NCI-H82 (cell line): ENCODE measurements around the gene CHID1.

Experiments used
- DNase-seq: peaks from one replicate; lab custom pipeline; 2025; lab: John Stamatoyannopoulos, UW

CHID1 gene

DNA sequence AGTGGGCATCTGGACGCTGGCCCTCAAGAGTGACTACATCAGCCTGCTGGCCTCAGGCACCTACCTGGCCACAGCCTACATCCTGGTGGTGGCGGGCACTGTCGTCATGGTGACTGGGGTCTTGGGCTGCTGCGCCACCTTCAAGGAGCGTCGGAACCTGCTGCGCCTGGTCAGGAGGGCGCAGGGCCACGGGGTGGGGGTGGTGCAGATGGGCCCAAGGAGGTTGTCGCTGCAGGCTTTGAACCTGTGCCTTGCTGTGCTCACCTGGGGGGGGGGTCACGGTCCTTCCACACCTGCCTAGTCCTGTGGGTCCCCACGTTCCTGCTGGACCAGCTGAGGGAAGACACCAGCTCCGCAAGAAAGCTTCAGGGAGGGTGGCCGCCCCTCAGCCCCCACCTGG is 74.3 kb downstream of the CHID1 start:
- no peak for DNase-seq

- no peak for DNase-seq
These were observed 76.0 kb downstream of the CHID1 start for GRCh38 chr11:834371-835316.

- DNase-seq, result peak; percentile 45
These were observed 76.7 kb downstream of the CHID1 start for GRCh38 chr11:833849-834311.

GRCh38 chr11:833114-833791 is 77.4 kb downstream of the CHID1 start:
- DNase-seq, result peak; percentile 48

- peak; percentile 76 for DNase-seq
These were observed 78.0 kb downstream of the CHID1 start, which contains the start of gene CD151 for GRCh38 chr11:832529-833113. Gene CD151, plus strand, starts transcription at chr11:832952. Its CDS starts 3,118 bp downstream, at chr11:836070.

- DNase-seq, result no peak
These were observed 78.6 kb downstream of the CHID1 start for GRCh38 chr11:831961-832528.

- peak; percentile 43 for DNase-seq
These were observed 79.3 kb downstream of the CHID1 start for GRCh38 chr11:831118-831864.

- DNase-seq, result peak; percentile 94
These were observed 80.1 kb downstream of the CHID1 start for GRCh38 chr11:830295-831117.

- DNase-seq, result no peak
These were observed 80.7 kb downstream of the CHID1 start for GRCh38 chr11:829847-830294.

- no peak for DNase-seq
These were observed 81.3 kb downstream of the CHID1 start for GRCh38 chr11:829176-829846.

GRCh38 chr11:828506-829175 is 82.0 kb downstream of the CHID1 start:
- no peak for DNase-seq

GRCh38 chr11:827897-828192 is 82.8 kb downstream of the CHID1 start, which contains the start of gene CRACR2B:
Gene CRACR2B, plus strand, starts transcription at chr11:827919. Its CDS starts 689 bp downstream, at chr11:828608.
- no peak for DNase-seq

DNA sequence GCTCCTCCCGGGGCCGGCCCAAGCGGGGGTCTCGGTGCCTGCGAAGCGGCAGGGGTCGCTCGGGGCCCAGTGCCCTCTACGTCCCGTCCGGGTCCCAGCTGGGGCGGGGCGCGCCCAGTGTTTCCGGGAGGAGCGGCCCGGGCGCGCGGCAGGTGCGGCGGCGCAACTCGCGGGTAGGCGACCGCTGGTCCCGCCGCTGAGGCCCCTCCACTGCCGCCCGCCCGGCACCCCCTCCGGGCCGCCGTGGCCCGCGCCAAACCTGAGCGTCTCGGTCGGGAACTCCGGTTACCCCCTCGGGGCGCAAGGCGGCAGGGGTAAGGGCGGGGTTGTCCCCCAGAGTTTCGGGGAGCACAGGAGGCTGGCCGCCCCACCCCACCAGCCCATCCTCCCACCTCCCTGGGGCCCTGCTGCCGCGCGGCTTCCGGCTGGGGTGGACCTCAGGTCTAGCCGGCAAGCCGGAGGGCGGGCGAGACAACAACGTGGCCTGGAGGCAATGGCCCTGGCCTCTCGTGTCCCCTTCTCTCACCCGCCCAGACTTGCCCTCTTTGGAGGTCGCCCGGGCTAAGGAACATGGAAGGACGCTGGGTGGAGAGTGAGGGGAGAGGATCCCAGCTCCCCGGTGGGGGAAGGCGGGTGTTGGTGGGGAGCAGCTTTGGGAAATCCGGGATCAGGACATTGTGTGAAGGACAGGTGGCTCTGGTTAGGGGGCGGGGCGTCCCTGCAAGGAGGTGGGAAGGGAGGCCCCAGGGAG is 83.3 kb downstream of the CHID1 start:
- peak; percentile 63 for DNase-seq

DNA sequence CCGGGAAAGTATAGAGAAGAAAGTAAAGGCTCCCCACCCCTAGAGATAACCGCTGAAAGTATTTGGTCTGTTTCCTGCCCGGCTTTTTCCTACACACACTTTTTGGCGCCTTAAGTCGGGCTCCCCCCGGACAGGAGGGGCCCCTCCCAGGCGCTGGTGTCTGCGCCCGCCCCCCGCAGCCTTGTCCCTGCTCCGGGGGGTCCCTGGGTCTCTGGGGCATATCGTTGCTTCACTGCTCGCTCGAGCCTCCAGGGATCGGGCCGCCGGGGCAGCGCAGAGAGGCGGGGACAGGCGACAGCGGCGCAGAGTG is 83.8 kb downstream of the CHID1 start:
- DNase-seq, result no peak

- DNase-seq, result no peak
These were observed 84.4 kb downstream of the CHID1 start for GRCh38 chr11:826227-826621.

- DNase-seq, result no peak
These were observed 85.0 kb downstream of the CHID1 start for GRCh38 chr11:825366-826226.

DNA sequence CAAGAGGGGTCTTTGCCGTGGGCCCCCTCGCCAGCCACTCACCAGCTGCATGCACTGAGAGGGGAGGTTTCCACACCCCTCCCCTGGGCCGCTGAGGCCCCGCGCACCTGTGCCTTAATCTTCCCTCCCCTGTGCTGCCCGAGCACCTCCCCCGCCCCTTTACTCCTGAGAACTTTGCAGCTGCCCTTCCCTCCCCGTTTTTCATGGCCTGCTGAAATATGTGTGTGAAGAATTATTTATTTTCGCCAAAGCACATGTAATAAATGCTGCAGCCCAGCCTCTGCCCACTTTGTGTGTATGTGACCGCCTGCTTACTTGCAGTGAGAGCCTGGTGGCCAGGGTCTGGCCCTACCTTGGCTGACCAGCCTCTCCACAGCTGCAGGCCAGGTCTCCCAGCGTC is 85.7 kb downstream of the CHID1 start:
- peak; percentile 49 for DNase-seq

- DNase-seq, result peak; percentile 76
These were observed 86.2 kb downstream of the CHID1 start for GRCh38 chr11:824292-824880.
